ENCODE data around the gene IP6K1.
A peak's percentile ranks its signal among the peaks of the same experiment; 100 is the strongest.

Gene IP6K1

DNA sequence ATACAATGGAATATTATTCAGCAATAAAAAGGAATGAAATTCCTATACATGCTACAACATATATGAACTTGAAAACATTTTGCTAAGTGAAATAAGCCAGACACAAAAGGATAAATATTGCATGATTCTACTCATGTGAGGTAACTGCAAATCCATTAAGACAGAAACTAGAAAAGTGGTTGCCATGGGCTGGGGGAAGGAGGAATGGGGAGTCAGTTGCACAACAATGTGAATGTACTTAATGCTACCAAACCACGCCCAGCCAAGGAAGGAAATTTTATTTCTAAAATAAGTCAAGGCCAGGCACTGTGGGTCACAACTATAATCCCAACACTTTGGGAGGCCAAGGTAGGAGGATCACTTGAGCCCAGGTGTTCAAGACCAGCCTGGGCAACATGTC is 52.8 kb downstream of the IP6K1 start:
- no peak overlapping the region for H3K27ac ChIP-seq
- no peak for TF ChIP-seq CTCF (conservative IDR thresholded peaks at IDR 0.05)
- TF ChIP-seq ZFX (IDR thresholded peaks at IDR 0.05): no peak

- TF ChIP-seq ZFX (IDR thresholded peaks at IDR 0.05) (no peak), CTCF (conservative IDR thresholded peaks at IDR 0.05) (no peak)
- no peak overlapping the region for H3K27ac ChIP-seq
Observed at GRCh38 chr3:49732597-49732996, 53.7 kb downstream of the IP6K1 start.

- no peak overlapping the region for H3K27ac ChIP-seq
- TF ChIP-seq ZFX (IDR thresholded peaks at IDR 0.05) (no peak), CTCF (conservative IDR thresholded peaks at IDR 0.05) (no peak)
Observed at GRCh38 chr3:49729966-49730609, 56.3 kb downstream of the IP6K1 start.

- H3K27ac ChIP-seq: no peak overlapping the region
- TF ChIP-seq ZFX (IDR thresholded peaks at IDR 0.05) (no peak), CTCF (conservative IDR thresholded peaks at IDR 0.05) (no peak)
Observed at GRCh38 chr3:49727924-49728361, 58.4 kb downstream of the IP6K1 start.

DNA sequence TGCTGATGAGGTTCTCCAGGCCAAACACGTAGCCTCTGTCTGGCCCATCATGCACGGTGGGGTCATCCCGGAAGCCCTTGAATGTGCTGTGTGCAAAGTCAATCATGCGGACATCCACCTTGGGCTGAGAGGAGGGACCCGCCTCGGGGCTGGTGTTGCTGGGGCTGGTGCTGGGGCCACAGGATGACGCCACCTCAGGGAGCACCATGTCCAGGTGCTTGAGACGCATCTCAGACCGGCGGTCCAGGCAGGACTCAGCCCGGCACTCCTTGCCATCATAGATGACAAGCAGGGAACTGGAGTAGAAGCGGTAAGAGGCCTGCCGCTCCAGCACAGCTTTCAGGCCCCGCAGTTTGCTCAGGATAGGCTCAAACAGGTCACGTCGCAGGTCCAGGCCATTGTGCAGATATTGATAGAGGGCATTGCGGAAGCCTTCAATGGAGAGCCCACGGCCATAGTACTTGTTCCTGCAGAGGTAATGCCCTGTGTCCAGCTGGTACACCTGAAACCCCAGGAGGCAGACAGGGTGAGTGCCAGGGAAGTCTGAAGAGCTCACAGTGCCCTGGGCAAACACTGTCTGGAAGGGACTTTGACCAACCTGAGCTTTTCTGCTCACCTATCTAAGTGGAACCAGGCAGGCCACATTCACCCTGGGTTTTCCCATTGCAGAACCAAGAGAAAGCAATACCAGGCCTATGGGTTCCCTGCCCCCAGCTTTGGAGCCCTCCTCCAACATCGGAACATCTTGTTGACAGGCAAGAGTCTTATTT is 59.0 kb downstream of the IP6K1 start:
- no peak for TF ChIP-seq CTCF (conservative IDR thresholded peaks at IDR 0.05)
- TF ChIP-seq ZFX (IDR thresholded peaks at IDR 0.05): no peak
- H3K27ac ChIP-seq: no peak overlapping the region

DNA sequence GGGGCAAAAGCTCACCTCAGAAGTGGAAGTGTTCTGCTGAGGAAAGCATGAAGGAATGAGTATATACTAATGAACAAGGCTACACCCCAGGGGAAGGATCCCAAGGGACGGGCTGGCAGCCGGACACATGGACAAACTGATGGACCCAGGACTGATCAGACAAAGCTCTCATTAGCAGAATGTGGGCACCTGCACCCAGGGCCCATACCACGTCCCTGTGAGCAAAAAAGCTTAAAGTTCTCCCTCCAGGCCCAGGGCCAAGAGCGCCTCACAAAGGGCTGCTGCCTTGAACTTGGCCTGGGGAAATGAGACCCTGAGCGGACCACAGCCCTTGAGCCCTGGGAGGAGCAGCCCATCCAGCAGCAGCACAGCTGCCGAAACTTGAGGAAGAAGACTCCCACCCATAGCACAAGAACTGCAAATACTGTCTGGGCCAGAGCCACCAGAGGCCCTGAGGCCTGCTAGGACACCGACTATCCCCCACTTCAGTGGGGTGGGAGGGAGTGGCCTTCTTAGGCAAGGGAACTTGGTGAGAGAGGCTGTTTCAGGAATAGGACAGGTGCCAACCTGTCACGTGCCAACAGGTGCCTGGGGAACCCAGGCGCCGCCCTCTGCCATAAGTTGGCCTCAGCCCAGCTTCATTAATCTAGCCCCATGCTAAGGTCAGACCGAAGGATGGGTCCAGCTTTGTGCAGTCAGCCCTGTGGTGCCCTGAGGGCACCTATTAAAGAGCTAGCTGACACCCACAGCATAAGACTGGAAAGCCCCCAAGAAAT is 60.2 kb downstream of the IP6K1 start:
- TF ChIP-seq ZFX (IDR thresholded peaks at IDR 0.05) (no peak), CTCF (conservative IDR thresholded peaks at IDR 0.05) (no peak)
- H3K27ac ChIP-seq: no peak overlapping the region

- H3K27ac ChIP-seq: peak overlapping the region; percentile 94
- no peak for TF ChIP-seq CTCF (conservative IDR thresholded peaks at IDR 0.05)
- no peak for TF ChIP-seq ZFX (IDR thresholded peaks at IDR 0.05)
Observed at GRCh38 chr3:49724586-49724985, 61.8 kb downstream of the IP6K1 start.
